ENCODE data around the gene UBE3C.
A peak's percentile ranks its signal among the peaks of the same experiment; 100 is the strongest.

UBE3C gene

GRCh38 chr7:157299317-157299612 is 160.5 kb downstream of the UBE3C start:
- no peak for DNase-seq

DNA sequence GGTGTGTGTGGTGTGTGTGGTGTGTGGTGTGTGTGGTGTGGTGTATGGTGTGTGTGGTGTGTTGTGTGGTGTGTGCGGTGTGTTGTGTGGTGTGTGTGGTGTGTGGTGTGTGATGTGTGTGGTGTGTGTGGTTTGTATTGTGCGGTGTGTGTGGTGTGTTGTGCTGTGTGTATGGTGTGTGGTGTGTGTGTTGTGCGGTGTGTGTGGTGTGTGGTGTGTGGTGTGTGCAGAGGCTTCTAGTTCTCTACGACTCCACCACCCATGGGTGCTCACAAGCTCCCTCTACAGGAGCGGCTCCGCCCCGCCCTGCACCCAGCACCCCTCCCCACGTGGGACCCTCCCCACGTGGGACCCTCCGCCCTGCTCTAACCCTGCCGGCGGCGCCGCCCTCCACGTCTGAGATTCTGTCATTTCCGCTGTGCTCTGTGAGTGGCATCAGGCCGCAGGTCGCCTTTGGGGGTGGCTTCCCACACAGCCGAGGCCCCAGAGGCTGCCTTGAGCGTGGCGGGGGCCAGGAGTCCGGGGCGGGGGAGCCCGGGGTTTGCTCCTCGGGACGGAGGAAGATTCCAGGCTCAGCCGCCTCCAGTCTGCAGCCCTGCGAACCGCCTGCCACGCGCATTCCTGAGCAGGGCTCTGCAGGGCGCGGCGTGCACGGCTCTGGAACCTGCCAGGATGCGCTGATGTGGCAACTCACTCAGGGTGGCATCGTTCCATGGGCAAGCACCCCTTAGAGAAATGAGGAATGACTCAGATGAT is 161.1 kb downstream of the UBE3C start:
- peak; percentile 22 for DNase-seq

DNA sequence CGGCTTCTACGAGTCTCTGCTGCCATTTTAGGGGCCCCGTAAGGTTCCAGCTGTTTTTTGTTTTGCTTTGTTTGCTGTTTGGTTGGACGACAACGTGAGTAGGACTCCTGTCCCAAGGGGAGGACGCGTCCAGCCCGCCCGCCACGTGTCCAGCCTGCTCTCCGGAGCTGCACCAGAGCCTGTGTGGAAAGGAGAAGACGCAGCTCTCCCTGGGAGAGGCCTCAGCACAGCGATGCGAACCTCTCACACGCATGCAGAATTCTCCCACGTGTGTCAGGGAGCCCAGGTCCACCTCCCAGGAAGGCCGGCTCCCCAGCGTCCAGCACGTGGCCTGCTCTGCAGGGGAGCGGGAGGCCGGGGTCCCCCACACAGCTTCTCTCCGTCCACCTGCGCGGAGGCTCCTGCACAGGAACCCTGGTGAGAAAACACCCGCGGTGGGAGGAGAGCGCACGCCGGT is 161.7 kb downstream of the UBE3C start:
- no peak for DNase-seq

DNA sequence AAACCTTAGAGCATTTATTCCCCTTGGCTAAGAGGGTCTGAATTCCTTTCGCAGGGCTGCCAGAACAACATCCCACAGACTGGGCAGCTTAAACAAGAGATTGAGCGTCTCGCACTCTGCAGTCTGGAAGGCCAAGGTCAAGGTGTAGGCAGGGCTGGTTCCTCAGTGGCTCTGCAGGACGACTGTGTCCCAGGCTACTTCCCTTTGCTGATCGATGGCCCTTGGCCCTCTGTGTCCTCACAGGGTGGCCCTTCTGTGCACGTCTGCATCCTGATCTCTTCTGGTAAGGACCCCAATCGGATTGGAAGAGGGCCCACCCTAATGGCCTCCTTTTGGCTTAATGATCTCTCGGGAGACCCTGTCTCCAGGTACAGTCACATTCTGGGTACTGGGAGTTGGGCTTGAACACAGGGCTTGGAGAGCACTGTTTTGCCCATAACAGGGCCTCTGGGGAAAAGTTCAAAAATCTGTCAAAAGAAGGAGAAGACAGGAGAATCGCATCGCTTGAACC is 162.9 kb downstream of the UBE3C start:
- DNase-seq, result no peak

DNA sequence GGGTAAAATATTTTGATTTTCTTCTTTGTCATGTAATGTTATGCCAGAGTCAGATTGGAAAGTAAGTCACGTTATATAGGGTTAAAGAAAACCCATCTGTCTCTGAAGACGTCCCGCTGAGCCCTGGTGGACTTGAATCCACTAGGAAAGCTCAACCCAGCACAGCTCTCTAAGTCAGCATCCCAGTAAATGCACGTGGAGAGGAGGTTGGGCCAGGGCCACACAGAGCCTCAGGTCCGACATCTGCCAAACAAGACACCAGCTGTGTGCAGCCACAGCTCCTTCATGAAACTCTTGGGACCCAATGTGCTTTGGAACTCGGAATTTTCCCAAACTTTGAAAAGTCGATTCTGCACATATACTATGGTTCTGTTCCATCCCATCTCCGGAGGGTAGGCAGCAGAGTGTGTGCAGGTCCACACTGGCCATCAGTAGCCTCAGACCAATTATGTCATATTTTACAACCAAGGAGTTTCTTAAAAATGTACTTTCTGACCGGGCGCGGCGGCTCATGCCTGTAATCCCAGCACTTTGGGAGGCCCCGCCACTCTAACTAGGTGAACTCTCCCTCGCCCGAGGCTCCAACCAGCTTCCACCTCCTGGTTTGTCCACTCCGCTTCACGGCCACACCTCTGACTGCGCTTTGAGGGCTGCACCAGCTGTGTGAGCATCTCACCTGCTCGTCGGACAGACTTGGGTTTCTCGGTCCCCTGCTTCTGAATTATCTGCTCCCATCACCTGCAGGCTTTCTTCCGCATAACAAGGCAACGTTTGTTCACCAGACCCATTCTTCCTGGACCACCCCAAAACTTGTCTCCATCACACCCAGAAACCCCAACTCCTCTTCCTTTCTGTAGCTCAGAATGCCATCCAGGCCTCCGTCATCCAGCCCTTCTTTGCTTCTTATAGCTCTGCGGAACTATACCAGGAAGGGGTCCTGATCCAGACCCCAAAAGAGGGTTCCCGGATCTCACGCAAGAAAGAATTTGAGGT is 168.4 kb downstream of the UBE3C start:
- no peak for DNase-seq

DNA sequence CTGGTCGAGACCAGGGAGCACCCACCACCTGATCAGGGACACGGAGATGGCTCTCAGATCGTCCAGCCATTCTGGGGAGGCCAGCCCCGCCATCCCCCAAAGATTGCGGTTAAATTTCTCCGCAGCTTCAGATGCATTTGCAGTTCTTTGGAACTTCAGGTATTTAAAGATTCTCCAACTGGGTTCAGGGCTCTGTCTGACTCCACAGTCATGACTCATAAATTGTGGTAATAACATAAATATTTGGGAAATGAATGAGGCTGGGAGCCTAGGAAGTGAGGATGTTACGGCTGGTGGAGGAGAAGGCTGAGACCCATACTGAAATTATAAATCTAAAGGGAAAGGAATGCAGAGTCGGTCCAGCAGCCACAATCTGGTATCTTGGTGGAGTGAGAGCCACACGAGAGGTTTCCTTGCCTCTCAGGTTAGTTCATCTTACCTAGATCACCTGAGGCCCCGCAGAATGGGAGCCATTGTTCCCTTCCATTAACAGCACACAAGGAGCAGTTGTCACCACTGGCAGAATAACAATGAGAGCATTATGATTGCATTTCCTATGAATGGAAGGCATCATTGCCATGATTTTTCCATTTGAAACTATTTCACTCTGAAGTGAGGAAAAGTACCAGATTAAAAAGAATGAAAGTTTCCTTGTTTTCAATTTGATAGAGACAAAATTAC is 171.4 kb downstream of the UBE3C start:
- DNase-seq, result no peak

DNA sequence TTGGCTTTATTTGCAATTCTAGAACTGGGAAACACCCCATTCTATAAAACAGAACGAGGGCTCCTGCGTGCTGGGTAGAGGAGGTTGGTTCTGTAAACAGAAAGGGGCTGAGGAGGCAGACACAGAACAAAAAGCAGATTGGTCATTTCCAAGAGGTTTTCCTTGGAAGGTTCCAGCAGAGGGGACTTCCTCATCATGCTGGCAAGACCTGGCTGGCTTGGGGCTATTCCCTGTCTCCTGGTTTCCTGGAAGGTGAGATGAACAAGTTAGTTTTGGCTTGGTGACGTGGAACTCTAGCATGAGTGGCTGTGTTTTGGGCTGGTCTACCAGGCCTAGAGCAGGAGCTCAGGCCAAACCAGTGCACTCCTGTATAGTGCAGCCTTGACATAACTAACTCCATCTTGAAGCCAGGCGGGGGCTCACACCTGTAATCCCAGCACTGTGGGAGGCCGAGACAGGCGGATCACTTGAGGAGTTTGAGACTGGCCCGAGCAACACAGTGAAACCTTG is 172.0 kb downstream of the UBE3C start:
- DNase-seq, result no peak

DNA sequence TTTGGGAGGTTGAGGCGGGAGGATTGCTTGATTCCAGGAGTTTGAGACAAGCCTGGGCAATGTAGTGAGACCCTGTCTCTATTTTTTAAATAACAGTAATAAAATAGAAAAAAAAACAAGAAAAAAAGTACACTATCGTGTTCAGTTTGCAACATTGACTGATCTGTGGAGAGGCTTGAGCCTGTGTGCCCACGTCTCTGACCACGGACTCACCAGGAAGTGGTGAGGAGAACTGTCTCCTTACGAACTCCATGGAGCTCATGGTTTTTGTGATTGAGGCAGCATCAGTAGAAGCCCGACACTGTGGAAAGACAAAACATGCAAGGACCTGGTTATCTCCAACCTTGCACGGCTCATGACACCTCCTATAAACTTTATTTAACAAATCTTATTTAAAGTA is 174.2 kb downstream of the UBE3C start:
- no peak for DNase-seq

- no peak for DNase-seq
These were observed 174.9 kb downstream of the UBE3C start for GRCh38 chr7:157313645-157314044.

- DNase-seq, result peak; percentile 28
These were observed 179.4 kb downstream of the UBE3C start for GRCh38 chr7:157318015-157318706.

Measured in hematopoietic multipotent progenitor cell treated with erythropoietin and hydrocortisone succinate and interleukin-3 and kit ligand, for 8 days (in vitro differentiated cells).